HG03469 (cell line): ENCODE data around the gene HIPK2.

Experiments
- ATAC-seq: cut with Tn5 transposase; IDR thresholded peaks from one replicate; pipeline ENCODE4 v1.9.1; 2021; ENCODE audit warnings: mild to moderate bottlenecking, moderate library complexity, moderate number of reproducible peaks; ENCODE audit not compliant: unreplicated experiment

Gene HIPK2

GRCh38 chr7:139777948-139778841 is at the start of gene HIPK2:
TSS of gene HIPK2 (minus strand) at chr7:139777998. CDS start at chr7:139777623, 375 bp downstream.
- peak; percentile 60 for ATAC-seq

GRCh38 chr7:139827042-139827441 is 49.2 kb upstream of the HIPK2 start:
- no peak for ATAC-seq

GRCh38 chr7:139825666-139826290 is 48.0 kb upstream of the HIPK2 start:
- no peak for ATAC-seq

GRCh38 chr7:139823959-139824521 is 46.2 kb upstream of the HIPK2 start:
- no peak for ATAC-seq

GRCh38 chr7:139822855-139823254 is 45.1 kb upstream of the HIPK2 start:
- ATAC-seq, result no peak

- ATAC-seq, result no peak
Observed at GRCh38 chr7:139821349-139822105, 43.7 kb upstream of the HIPK2 start.

- ATAC-seq, result no peak
Observed at GRCh38 chr7:139820089-139820488, 42.3 kb upstream of the HIPK2 start.

GRCh38 chr7:139817249-139817648 is 39.5 kb upstream of the HIPK2 start:
- ATAC-seq, result no peak

GRCh38 chr7:139813689-139814088 is 35.9 kb upstream of the HIPK2 start:
- no peak for ATAC-seq

- no peak for ATAC-seq
Observed at GRCh38 chr7:139813151-139813550, 35.4 kb upstream of the HIPK2 start.

GRCh38 chr7:139811066-139811465 is 33.3 kb upstream of the HIPK2 start:
- ATAC-seq, result no peak

- no peak for ATAC-seq
Observed at GRCh38 chr7:139808846-139809442, 31.1 kb upstream of the HIPK2 start.

GRCh38 chr7:139808427-139808826 is 30.6 kb upstream of the HIPK2 start:
- ATAC-seq, result no peak

GRCh38 chr7:139807009-139807408 is 29.2 kb upstream of the HIPK2 start:
- no peak for ATAC-seq

- ATAC-seq, result no peak
Observed at GRCh38 chr7:139804571-139804970, 26.8 kb upstream of the HIPK2 start.

GRCh38 chr7:139799586-139799985 is 21.8 kb upstream of the HIPK2 start:
- ATAC-seq, result no peak

GRCh38 chr7:139798892-139799291 is 21.1 kb upstream of the HIPK2 start:
- ATAC-seq, result no peak

- peak; percentile 75 for ATAC-seq
Observed at GRCh38 chr7:139798221-139798620, 20.4 kb upstream of the HIPK2 start.

GRCh38 chr7:139797607-139798006 is 19.8 kb upstream of the HIPK2 start:
- no peak for ATAC-seq

- ATAC-seq, result no peak
Observed at GRCh38 chr7:139791316-139791715, 13.5 kb upstream of the HIPK2 start.

GRCh38 chr7:139784648-139785047 is 6.8 kb upstream of the HIPK2 start:
- ATAC-seq, result no peak
